Retinal pigment epithelial cell (primary cell): Measurements from ENCODE around the gene RBMS3.

Experiments used
- DNase-seq: peaks from one replicate; pipeline ENCODE4 v3.0.0-alpha.2; 2010; ENCODE audit warnings: low read depth
- H3K4me3 ChIP-seq: 2 replicates; pipeline ENCODE4 v1.5.1; 2011; ENCODE audit warnings: mild to moderate bottlenecking, low read length, control low read depth, moderate library complexity
- CTCF ChIP-seq: conservative IDR thresholded peaks from 2 replicates; pipeline ENCODE4 v1.5.1; 2011; ENCODE audit warnings: low read depth, low read length, control low read depth, inconsistent platforms

The RBMS3 gene

GRCh38 chr3:29478611-29479010 lies 197.7 kb downstream of the RBMS3 start:
- no peak for TF ChIP-seq CTCF
- no peak overlapping the region for H3K4me3 ChIP-seq
- DNase-seq: no peak

GRCh38 chr3:29481249-29481648 lies 200.4 kb downstream of the RBMS3 start:
- TF ChIP-seq CTCF: no peak
- H3K4me3 ChIP-seq: no peak overlapping the region
- DNase-seq: no peak

- H3K4me3 ChIP-seq: no peak overlapping the region
- DNase-seq: no peak
Observed at GRCh38 chr3:29481969-29482767, 201.3 kb downstream of the RBMS3 start.

GRCh38 chr3:29484633-29485032 lies 203.8 kb downstream of the RBMS3 start:
- no peak overlapping the region for H3K4me3 ChIP-seq
- no peak for TF ChIP-seq CTCF
- no peak for DNase-seq

More at GRCh38 chr3:29481969-29482767, 201.3 kb downstream of the RBMS3 start:
- no peak for TF ChIP-seq CTCF

GRCh38 chr3:29486096-29486495 lies 205.2 kb downstream of the RBMS3 start:
- no peak for DNase-seq
- H3K4me3 ChIP-seq: no peak overlapping the region
- no peak for TF ChIP-seq CTCF

- H3K4me3 ChIP-seq: no peak overlapping the region
- no peak for TF ChIP-seq CTCF
- no peak for DNase-seq
Observed at GRCh38 chr3:29486917-29487316, 206.0 kb downstream of the RBMS3 start.

- TF ChIP-seq CTCF: no peak
- DNase-seq: no peak
- H3K4me3 ChIP-seq: no peak overlapping the region
Observed at GRCh38 chr3:29488922-29489321, 208.1 kb downstream of the RBMS3 start.
